Loucy (cell line): Measurements from ENCODE around the gene ETNK1.

Source experiments
- H2AFZ ChIP-seq: fragments of 200-600 bp; sonication (generic); 2 replicates; pipeline ENCODE4 v1.6.0; 2016; ENCODE audit warnings: antibody characterized with exemption, mild to moderate bottlenecking, low read length, moderate library complexity
- H3F3A ChIP-seq: fragments of 200-600 bp; 2 replicates; pipeline ENCODE4 v1.6.0; 2016; ENCODE audit warnings: antibody characterized with exemption, low read depth, mild to moderate bottlenecking
- H3K27me3 ChIP-seq: fragments of 200-600 bp; sonication (generic); 2 replicates; pipeline ENCODE4 v1.6.1; 2014; ENCODE audit warnings: low read length, mild to moderate bottlenecking; ENCODE audit not compliant: insufficient read depth, poor library complexity, severe bottlenecking
- H3K36me3 ChIP-seq: fragments of 200-600 bp; sonication (generic); 2 replicates; pipeline ENCODE4 v1.6.1; 2016; ENCODE audit warnings: low read length; ENCODE audit not compliant: insufficient read depth
- H3K4me1 ChIP-seq: fragments of 200-600 bp; sonication (generic); 2 replicates; pipeline ENCODE4 v1.5.1; 2014; ENCODE audit warnings: low read length, mild to moderate bottlenecking; ENCODE audit not compliant: insufficient read depth, poor library complexity, severe bottlenecking
- H3K4me2 ChIP-seq: fragments of 200-600 bp; sonication (generic); 2 replicates; pipeline ENCODE4 v1.6.0; 2014; ENCODE audit warnings: antibody characterized with exemption, low read length, low read depth, mild to moderate bottlenecking; ENCODE audit not compliant: poor library complexity, severe bottlenecking
- H3K4me3 ChIP-seq: fragments of 200-600 bp; sonication (generic); 2 replicates; pipeline ENCODE4 v1.5.1; 2014; ENCODE audit warnings: low read length, mild to moderate bottlenecking, mixed read lengths; ENCODE audit not compliant: poor library complexity, severe bottlenecking
- H3K79me2 ChIP-seq: fragments of 200-600 bp; sonication (generic); 2 replicates; pipeline ENCODE4 v1.6.1; 2014; ENCODE audit warnings: low read length; ENCODE audit not compliant: insufficient read depth
- H3K9ac ChIP-seq: fragments of 200-600 bp; sonication (generic); 2 replicates; pipeline ENCODE4 v1.6.0; 2014; ENCODE audit warnings: mild to moderate bottlenecking, low read depth, low read length, moderate library complexity; ENCODE audit not compliant: poor library complexity, severe bottlenecking
- H3K9me2 ChIP-seq: fragments of 200-600 bp; sonication (generic); replicated peaks from 2 replicates; pipeline ENCODE4 v1.6.1; 2016; ENCODE audit warnings: low read depth, low read length, mixed read lengths
- H3K9me3 ChIP-seq: fragments of 200-600 bp; sonication (generic); 2 replicates; pipeline ENCODE4 v1.6.1; 2014; ENCODE audit warnings: mild to moderate bottlenecking, antibody characterized with exemption, low read length, low read depth; ENCODE audit not compliant: insufficient read depth
- H4K20me1 ChIP-seq: fragments of 200-600 bp; sonication (generic); 2 replicates; pipeline ENCODE4 v1.6.0; 2014; ENCODE audit warnings: antibody characterized with exemption, low read length, mild to moderate bottlenecking; ENCODE audit not compliant: insufficient read depth, poor library complexity, severe bottlenecking
- EZH2phosphoT487 ChIP-seq: fragments of 200-600 bp; IDR thresholded peaks from 2 replicates; pipeline ENCODE4 v1.6.1; 2018; ENCODE audit warnings: antibody characterized with exemption, mild to moderate bottlenecking, moderate library complexity, borderline replicate concordance
- TF ChIP-seq, protein P1 (sequence below): fragments of 200-600 bp; sonication (generic); conservative IDR thresholded peaks from 2 replicates; pipeline ENCODE4 v1.5.1; 2014; ENCODE audit warnings: mild to moderate bottlenecking, antibody characterized with exemption, low read length

ETNK1 gene

DNA sequence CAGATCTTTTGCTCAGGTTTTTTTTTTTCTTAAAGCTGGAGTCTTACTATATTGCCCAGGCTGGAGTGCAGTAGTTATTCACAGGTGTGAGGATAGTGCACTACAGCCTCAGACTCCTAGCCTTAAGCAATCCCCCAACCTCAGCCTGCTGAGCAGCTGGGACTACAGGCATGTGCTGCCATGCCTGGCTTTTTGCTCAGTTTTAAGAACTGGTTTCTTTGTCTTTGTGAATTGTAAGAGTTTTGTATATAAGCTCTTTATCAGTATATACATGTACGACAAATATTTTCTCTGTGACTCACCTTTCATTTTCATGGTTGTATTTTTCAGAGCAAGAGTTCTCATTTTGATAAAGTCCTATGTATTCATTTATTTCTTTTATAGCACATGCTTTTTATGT lies 47.3 kb upstream of the ETNK1 start:
- Histone ChIP-seq H3K9ac (no peak overlapping the region), H4K20me1 (no peaks in the 10 kb centered on the region), H3K79me2 (no peaks in the 10 kb centered on the region), H3K4me2 (no peak overlapping the region), H3K4me1 (no peaks in the 10 kb centered on the region), H3F3A (no peaks in the 10 kb centered on the region), H3K9me3 (no peaks in the 10 kb centered on the region), H3K9me2 (no peaks in the 10 kb centered on the region), H3K27me3 (no peaks in the 10 kb centered on the region), H3K36me3 (no peaks in the 10 kb centered on the region), H2AFZ (no peak overlapping the region), H3K4me3 (no peak overlapping the region)
- TF ChIP-seq, protein P1, sequence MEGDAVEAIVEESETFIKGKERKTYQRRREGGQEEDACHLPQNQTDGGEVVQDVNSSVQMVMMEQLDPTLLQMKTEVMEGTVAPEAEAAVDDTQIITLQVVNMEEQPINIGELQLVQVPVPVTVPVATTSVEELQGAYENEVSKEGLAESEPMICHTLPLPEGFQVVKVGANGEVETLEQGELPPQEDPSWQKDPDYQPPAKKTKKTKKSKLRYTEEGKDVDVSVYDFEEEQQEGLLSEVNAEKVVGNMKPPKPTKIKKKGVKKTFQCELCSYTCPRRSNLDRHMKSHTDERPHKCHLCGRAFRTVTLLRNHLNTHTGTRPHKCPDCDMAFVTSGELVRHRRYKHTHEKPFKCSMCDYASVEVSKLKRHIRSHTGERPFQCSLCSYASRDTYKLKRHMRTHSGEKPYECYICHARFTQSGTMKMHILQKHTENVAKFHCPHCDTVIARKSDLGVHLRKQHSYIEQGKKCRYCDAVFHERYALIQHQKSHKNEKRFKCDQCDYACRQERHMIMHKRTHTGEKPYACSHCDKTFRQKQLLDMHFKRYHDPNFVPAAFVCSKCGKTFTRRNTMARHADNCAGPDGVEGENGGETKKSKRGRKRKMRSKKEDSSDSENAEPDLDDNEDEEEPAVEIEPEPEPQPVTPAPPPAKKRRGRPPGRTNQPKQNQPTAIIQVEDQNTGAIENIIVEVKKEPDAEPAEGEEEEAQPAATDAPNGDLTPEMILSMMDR, result no peak
- TF ChIP-seq EZH2phosphoT487, result no peak

DNA sequence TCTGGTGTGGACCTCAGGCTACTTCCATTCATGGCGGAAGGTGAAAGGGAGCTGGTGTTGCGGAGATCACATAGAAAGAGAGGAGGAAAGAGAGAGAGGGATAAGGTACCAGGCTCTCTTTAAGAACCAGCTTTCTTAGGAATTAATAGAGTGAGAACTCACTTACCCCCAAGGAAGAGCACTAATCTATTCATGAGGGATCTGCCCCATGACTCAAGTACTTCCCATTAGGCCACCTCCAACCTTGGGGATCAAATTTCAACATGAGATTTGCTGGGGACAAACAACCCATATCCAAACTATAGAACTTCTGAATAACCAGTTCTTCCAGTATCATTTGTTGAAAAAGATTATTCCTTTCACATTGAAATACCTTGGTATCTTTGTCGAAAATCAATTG lies 46.6 kb upstream of the ETNK1 start:
- Histone ChIP-seq H3K36me3 (no peaks in the 10 kb centered on the region), H3K79me2 (no peaks in the 10 kb centered on the region), H3K27me3 (no peaks in the 10 kb centered on the region), H3K4me1 (no peaks in the 10 kb centered on the region), H3K9me3 (no peaks in the 10 kb centered on the region), H3K9me2 (no peaks in the 10 kb centered on the region), H3F3A (no peaks in the 10 kb centered on the region), H3K9ac (no peak overlapping the region), H3K4me2 (no peak overlapping the region), H3K4me3 (no peak overlapping the region), H2AFZ (no peak overlapping the region), H4K20me1 (no peaks in the 10 kb centered on the region)
- no peak for TF ChIP-seq EZH2phosphoT487
- TF ChIP-seq, protein P1, result no peak

DNA sequence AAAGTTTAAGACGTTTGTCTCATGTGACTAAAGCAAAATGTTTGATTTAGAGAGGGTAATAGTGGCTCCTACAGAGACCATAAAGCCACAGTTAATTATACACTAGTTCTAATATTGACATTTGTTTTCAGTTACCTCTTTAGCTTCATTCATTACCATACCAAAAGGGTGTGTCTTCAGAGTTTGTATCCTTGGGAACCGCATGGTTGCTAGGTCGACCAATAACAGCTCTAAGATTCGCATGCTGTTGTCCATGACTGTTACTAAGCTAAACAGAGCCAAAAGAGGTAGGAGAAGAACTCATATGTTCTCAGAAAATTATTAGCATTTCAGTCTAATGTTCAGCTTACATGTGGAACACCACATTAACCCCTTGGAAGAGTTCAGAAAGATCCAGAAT lies 36.2 kb upstream of the ETNK1 start:
- no peaks in the 10 kb centered on the region for H3K9me2 ChIP-seq
- no peak overlapping the region for H3K4me2 ChIP-seq
- no peak overlapping the region for H3K4me3 ChIP-seq
- no peaks in the 10 kb centered on the region for H3F3A ChIP-seq
- H3K4me1 ChIP-seq, result no peaks in the 10 kb centered on the region
- H4K20me1 ChIP-seq, result no peaks in the 10 kb centered on the region
- no peak overlapping the region for H3K9ac ChIP-seq
- H2AFZ ChIP-seq, result no peak overlapping the region
- H3K36me3 ChIP-seq, result no peaks in the 10 kb centered on the region
- no peaks in the 10 kb centered on the region for H3K27me3 ChIP-seq
- H3K79me2 ChIP-seq, result no peaks in the 10 kb centered on the region
- TF ChIP-seq, protein P1, result no peak
- no peak for TF ChIP-seq EZH2phosphoT487
- H3K9me3 ChIP-seq, result no peaks in the 10 kb centered on the region
